ENCODE data around the gene NCAM1. TPM values are rescaled to one million over a fixed set of nuclear protein-coding genes. Genes with fewer than 3 reads are reported as not detected.
"Not testable (repeated sequence)": the region's sequence is repeated elsewhere in the genome, so short reads cannot be mapped to it uniquely, and the experiment has no call there.

Gene NCAM1
- total RNA-seq, 1 donor from 2014 or later: 1.8 TPM

DNA sequence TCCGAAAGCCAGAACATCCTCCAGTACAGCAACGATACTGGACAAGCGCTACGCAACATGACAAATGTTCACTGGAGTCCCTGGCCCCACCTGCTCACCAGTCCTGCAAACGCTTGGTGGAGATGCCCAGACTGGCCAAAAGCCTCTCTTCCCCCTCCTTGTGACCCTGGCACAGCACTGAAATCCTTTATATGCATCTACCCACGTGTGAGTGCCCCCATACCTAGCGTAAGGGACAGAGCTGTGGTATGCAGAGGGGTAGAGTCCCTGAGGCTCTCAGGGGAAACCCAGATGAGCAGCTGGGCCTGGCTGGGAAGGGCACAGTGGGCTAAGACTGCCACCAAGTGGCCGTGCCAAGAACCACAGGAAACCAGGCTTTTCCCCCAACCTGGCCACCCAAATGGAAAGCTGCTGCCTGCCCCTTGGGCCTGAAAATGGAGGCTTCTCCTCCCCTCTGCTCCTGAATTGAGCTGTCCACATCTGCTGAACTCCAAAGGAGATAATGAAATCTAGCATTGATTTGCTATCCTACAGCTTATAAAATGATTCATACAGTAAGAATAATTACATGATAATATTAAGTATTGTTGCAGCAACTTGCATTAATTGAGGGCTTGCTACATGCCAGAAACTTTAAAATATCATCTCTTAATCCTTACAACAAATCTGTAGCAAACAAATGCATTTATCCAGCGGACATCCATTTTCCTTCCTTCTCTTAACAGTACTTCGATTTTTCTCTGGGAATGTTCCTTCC lies 328.4 kb downstream of the NCAM1 start:
- no peak for DNase-seq (ENCODE audit: extremely low read depth, low read depth, low spot score)

DNA sequence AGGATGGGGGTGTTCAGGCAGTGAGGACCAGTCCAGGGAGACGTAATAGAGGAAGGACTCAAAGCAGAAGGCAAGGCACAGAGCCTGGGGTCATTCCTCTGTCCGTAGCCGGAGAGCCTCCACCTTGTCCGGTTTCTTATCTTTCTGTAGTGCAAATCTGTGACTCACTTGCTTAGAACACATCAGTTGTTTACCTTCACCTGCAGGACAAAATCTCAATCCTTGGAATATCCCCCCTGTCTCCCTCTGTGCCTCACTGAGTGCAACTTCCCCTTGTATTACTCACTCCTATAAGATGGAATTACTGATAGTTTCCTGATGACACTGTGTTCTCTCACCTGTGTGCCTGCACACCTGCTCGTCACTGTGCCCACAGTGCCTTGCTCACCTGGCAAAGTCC lies 332.7 kb downstream of the NCAM1 start:
- no peak for DNase-seq (ENCODE audit: extremely low read depth, low read depth, low spot score)

DNA sequence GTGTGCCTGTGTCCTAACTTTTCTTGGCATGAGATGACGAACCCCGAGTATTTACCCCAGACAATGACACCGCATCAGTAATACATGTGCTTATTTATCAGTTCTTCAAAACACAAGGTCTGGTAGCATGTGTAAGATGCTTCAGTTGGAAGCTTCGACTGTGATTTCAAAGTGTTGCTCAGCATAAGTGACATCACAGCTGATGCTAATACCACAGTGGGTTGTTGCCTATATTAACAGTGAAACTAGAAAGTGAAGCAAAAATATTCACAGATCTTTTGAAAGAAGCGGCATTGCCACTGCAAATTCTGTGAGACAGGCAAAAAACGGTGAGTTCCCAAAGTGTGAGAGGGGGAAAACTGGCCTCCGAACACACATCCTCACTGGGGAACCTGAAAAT lies 334.8 kb downstream of the NCAM1 start:
- no peak for DNase-seq (ENCODE audit: extremely low read depth, low read depth, low spot score)

DNA sequence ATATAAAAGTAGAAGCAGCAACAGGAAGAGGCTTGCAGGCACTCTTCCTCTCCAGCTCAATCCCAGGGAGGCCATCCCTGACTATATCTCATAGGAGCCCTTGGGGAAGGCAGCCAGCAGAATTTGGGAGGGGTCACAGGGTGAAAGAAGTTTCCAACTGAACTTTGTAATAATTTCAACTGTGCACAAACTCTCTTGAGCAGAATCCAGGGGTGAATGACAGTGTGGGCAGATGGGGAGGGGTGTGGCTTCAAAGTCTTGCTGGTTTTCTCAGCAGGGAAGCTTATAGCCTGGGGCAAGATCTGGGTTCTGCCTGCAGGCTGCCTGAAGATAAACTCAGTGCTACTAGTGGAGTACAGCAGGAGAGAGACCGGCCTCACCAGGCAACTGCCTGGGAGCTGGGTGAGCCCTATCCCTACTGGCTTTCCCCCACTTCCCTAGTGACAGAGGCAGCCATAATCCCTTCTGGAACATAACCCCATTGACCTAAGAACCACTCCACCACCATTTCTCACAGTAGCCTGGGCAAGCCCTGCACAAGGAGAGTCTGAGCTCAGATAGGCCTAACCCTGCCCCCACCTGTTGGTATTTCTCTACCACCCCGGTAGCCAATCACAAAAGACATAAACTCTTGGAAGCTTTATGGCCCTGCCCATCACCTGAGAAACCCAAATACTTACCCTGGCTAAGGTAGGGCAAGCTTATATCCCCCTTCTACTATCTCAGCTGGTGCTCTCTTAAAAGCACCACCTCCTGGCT lies 335.4 kb downstream of the NCAM1 start:
- no peak for DNase-seq (ENCODE audit: extremely low read depth, low read depth, low spot score)

DNA sequence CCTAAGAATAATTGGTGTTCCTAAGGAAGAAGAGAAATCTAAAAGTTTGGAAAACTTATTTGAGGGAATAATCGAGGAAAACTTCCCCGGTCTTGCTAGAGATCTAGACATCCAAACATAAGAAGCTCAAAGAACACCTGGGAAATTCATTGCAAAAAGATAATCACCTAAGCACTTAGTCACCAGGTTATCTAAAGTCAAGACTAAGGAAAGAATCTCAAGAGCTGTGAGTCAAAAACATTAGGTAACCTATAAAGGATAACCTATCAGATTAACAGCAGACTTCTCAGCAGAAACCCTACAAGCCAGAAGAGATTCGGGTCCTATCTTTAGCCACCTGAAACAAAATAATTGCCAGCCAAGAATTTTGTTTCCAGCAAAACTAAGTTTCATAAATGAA lies 337.3 kb downstream of the NCAM1 start:
- not testable (repeated sequence) for DNase-seq (ENCODE audit: extremely low read depth, low read depth, low spot score)

DNA sequence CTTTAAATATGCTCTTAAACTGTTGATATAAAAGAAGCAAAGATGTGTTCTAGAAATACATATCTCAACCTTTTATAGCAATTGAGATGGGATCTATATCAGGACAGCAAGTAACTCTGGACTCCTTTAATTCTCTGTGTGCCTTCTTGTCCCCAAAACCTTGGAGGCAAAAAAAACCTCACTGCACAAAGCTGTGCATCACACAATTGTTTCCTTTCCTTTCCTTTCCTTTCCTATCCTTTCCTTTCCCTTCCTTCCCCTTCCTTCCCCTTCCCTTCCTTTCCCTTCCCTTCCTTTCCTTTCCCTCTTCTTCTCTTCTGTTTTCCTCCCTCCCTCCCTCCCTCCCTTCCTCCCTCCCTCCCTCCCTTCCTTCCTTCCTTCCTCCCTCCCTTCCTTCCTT lies 343.7 kb downstream of the NCAM1 start:
- DNase-seq (ENCODE audit: extremely low read depth, low read depth, low spot score): no peak

DNA sequence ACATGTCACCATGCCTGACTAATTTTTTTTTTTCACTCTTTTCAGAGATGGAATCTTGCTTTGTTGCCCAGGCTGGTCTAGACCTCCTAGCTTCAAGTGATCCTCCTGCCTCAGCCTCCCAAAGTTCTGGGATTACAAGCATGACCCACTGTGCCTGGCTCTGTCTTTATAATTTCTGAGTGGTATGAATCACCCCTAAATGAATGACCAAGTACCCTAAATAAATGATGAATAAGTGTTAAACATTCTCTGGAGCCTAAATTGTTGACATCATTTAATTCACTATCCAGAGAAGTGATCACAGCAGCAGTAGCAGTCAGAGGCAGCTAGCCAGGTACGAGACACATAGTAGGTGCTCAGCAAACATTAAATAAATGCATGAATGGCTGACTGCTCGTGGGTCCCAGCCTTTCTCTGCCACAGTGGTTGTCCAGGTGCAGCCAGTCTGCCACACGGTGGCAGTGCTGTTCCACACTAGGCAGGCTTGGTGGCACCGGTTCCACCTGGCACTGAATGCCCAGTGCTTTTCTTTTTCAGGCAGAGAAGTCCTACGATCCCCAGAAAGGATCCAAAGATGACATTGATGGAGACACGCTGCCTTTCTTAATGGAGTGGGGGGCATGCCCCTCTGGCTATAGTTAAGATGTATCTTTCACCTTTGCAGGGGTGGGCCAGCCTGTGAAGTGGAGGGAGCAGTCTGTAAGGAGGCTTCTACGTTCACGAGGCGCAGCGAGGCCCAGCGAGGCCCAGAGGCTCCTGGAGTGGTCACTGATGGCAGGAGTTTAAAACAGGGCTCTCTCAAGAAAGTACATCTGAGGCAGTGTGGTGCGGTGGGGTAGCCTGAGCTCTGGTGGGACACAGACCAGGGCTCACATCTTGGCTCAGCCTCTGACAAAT lies 344.5 kb downstream of the NCAM1 start:
- DNase-seq (ENCODE audit: extremely low read depth, low read depth, low spot score): no peak

DNA sequence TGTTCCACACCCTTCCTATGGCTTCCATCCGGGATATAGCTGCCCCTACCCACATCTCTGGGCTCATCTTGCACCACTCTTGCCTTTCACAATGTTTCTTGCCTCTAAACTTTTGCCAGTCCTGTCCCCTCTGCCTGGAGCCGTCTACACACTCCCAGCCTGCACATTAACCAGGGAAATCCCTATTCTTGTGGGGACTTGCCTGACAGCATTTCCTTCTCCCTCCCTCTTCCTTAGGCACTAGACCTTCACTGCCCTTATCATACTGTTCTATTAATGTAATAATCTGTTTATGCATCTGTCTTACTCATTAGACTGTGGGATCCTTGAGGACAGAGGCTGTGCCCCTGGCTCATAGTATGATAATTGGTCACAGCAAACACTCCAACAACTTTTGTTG lies 347.4 kb downstream of the NCAM1 start:
- DNase-seq (ENCODE audit: extremely low read depth, low read depth, low spot score): no peak

DNA sequence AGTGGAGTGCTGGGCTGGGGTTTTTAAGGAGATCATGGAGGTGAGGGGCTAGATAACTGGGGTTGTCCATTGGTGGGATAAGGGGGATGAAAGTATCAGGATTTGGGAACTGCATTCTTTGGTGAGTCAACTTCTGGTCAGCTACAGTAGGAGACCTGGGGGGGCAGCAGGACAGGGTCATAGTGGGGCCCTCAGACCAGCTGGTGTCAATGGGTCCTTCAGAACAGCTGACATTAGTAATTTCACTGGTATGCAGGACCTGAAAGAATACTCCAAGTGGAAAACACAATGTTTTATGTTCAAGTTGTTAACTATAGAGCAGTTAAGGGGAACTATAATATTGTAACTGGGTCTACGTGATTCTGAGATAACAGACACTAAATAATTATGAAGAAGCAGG lies 350.3 kb downstream of the NCAM1 start:
- DNase-seq (ENCODE audit: extremely low read depth, low read depth, low spot score): no peak

DNA sequence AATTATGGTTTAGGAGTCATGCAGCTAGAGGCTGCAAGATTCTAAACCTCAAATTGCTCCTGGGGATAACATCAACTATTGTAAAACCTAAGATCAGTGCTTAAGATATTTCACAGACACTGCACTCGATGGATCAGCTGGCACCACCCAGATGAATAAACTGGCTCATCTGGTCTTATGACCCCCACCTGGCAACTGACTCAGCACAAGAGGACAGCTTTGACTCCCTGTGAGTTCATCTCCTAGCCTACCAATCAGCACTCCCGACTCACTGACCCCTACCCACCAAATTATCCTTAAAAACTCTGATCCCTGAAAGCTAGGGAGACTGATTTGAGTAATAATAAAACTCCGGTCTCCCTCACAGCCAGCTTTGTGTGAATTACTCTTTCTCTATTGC lies 352.4 kb downstream of the NCAM1 start:
- no peak for DNase-seq (ENCODE audit: extremely low read depth, low read depth, low spot score)

DNA sequence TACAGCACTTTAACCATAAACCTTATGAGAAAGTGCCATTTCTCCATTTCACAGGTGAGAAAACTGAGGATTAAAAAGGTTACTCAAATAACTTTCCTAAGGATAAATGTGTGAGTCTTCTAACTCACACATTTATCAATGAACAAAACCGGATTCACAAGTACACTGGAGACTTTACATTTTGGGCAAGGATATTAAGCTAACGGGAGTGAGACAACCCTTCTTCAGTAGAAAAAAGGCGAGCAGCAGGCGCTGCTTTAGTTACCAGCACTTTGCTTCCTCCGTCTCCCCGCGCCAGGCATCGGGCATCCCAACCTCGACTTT lies 352.8 kb downstream of the NCAM1 start:
- no peak for DNase-seq (ENCODE audit: extremely low read depth, low read depth, low spot score)

DNA sequence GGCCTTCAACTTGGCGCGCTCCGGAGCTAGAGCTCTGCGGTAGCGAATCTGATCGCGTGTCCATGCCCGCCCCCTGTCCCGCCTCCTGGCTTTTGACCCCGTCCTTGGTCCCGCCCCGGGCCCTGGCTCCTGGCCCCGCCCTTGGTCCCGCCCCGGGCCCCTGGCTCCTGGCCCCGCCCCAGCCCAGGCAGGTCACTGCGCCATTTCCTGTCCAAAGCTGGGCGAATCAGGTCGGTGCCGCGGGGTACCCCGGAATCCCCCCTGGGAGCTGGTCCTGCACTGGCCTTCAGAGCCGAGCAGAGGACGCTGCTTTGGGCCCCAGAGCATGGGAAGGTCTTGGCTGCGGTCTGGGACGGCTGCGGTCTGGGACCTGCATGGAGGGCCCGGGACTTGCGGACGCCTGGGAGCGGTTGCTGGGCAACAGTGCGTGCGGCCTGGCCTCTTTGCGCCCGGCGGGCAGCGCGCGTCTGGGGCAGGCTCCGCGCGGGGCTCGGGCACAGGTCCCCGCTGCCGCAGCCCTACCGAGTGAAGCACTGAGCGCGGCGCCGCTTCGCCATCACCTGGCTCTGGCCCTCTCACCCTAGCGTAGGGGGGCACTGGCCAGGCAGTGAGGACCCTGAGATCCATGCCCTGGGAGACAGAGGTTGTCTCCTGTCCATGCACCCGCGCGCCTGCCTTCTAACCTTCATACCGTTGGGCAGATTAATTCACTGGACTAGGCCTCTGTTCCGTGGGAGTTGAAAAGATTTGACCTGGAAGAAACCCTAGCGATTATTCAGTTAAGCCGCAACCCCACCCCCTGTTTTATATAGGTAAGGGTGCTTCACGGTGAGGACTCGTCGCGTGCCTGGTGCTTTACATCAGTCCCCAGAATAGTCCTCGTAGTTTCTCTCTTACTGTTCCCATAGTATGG lies 353.4 kb downstream of the NCAM1 start, which contains the start of gene TTC12:
TTC12 (plus strand) TSS at position 195 of the 913 bp plus-strand sequence. CDS start 1,675 bp downstream, outside the sequence.
- no peak for DNase-seq (ENCODE audit: extremely low read depth, low read depth, low spot score)

DNA sequence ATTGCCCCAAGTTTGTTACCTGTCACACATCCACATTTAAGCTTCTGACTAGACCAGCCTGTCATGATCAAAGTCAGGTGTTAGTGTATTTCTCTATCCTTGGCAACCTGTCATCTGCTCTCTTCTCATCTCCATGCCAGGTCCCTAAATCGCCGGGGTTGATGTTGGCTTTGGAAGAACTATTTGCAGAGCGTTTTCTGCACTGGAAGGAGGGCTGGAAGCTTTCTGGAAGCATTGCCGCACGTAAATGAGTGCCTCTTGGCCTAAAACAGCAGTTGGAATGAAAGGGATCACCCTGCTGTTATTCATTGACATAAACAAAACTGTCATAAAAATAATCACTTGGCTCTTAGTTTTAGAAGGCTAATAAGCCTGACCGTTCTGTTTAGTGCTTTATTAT lies 354.6 kb downstream of the NCAM1 start:
- DNase-seq (ENCODE audit: extremely low read depth, low read depth, low spot score): no peak

DNA sequence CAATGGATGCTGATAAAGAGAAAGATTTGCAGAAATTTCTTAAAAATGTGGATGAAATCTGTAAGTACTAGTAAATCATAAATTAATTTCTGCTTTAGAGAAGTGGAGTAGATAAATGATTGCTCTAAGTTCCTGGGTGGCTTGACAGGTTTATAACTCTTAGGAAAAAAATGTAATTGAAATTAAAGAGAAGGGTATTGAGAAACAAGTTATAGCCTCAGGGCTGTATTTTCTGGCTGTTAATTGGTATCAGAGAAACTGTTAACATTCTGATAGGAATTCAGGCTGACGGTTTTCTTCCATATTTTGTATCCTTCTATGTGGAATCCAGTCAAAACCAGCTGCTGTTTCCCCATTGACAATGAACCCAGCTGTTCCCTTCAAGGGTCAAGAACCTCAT lies 355.0 kb downstream of the NCAM1 start:
- DNase-seq (ENCODE audit: extremely low read depth, low read depth, low spot score): no peak

DNA sequence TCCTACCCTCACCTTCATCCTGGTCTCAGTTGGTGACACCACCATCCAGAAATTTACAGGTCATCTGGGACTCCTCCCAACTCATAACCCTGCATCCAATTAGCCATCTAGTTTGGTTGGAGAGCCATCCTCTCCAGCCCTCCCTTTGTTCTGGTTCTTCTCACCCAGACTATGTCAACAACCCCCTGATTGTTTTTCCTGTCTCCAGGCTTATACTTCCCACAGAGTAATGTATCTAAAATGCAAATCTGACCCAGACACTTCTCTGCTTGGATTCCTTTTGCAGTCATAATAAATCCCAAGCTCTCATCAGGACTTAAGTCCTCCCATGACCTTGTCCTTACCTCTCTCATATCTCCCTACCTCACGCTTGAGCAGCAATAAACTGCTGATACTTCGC lies 356.1 kb downstream of the NCAM1 start:
- DNase-seq (ENCODE audit: extremely low read depth, low read depth, low spot score): no peak

DNA sequence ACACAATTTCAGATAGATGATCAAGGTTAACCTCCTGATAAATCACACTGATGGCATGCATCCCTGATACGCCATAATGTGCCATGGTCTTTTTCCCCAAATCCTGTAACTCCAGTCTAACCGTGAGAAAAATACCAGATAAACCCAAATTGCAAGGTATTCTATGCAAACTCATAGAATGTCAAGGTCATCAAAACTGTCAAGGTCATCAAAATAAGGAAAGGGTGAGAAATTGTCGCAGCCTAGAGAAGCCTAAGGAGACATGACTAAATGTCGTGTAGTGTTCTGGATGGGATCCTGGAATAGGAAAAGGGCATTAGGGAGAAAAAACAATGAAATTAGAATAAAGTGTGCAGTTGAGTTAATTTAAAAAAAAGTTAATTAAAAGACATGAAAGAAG lies 357.9 kb downstream of the NCAM1 start:
- no peak for DNase-seq (ENCODE audit: extremely low read depth, low read depth, low spot score)

DNA sequence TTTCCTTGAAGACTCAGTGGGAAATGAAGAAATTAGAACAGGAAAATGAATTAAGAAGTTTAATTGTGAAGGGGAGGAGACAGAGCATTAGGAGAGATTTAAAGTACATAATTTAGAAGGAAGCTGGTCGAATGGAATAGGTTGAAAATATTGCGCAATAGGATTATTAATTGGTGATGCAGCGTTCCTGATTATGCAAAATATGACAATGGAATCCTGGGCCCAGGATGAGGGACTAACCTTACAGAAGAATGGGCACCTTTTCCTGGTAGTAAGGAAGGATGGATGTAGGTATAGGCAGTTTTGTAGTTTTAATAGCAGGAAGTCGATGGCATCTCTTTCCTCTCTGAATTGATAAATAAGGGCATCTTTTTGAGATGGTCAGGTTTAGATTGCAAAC lies 360.9 kb downstream of the NCAM1 start:
- DNase-seq (ENCODE audit: extremely low read depth, low read depth, low spot score): no peak

DNA sequence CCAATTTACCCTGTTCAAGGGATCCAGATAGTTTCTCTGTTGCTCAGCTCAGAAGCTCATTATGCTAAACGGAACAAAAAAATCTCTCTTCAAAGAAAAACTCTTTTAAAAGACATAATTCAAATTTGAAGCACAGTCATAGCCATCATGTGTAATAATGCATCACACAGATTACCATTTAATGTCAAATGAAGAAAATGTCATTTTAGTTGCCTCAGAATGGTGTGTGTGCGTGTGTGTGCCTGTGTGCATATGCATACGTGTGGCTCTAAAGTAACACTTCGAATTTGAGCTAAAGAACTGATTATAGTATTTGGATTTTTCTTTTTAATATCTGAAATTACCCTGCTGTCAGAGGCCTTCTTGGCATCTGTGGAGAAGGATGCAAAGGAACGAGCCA lies 363.0 kb downstream of the NCAM1 start:
- no peak for DNase-seq (ENCODE audit: extremely low read depth, low read depth, low spot score)
